Panc1 (cell line): ENCODE data around the gene NKX6-2. TPM values are rescaled to one million over a fixed set of nuclear protein-coding genes. Genes with fewer than 3 reads are reported as not detected.
A peak's percentile ranks its signal among the peaks of the same experiment; 100 is the strongest.

ENCODE experiments used
- ATAC-seq: fragments of 200-7000 bp; cut with Tn5 transposase; 2 replicates; pipeline ENCODE4 v1.9.1; 2020; ENCODE audit warnings: mild to moderate bottlenecking, moderate library complexity
- BruUV-seq: library from RNA; stranded (reverse); fragments of 400-500 nt; replicated peaks from 2 replicates; lab custom pipeline; 2021; lab: Mats Ljungman, UMichigan
- CTCF ChIA-PET: fragments of 300-600 bp; sonication (Branson Sonifier 250); formaldehyde crosslinking; loops from one replicate; lab custom pipeline; 2022; ENCODE audit warnings: antibody characterized with exemption; lab: Charles Lee
- POLR2A ChIA-PET: fragments of 300-600 bp; sonication (Branson Sonifier 250); formaldehyde crosslinking; loops from one replicate; lab custom pipeline; 2022; ENCODE audit warnings: antibody characterized with exemption; lab: Charles Lee
- DNase-seq: peaks from one replicate; pipeline ENCODE4 v3.0.0-alpha.2; 2010; ENCODE audit warnings: low read depth, low spot score
- H3K27ac ChIP-seq: 2 replicates; pipeline ENCODE4 v1.5.1; 2011; ENCODE audit warnings: mild to moderate bottlenecking, low read length, inconsistent platforms
- H3K27me3 ChIP-seq: fragments of 200-500 bp; sonication (Bioruptor generic); 2 replicates; pipeline ENCODE4 v1.6.0; 2014; ENCODE audit warnings: low read length, inconsistent platforms; ENCODE audit not compliant: control insufficient read depth, insufficient read depth
- H3K36me3 ChIP-seq: fragments of 200-500 bp; sonication (Bioruptor generic); 2 replicates; pipeline ENCODE4 v1.5.1; 2014; ENCODE audit warnings: inconsistent platforms, mild to moderate bottlenecking, low read length, moderate library complexity; ENCODE audit not compliant: control insufficient read depth, insufficient read depth
- H3K4me1 ChIP-seq: 2 replicates; pipeline ENCODE4 v1.5.1; 2011; ENCODE audit warnings: inconsistent platforms, mild to moderate bottlenecking, low read length, moderate library complexity; ENCODE audit not compliant: control insufficient read depth, insufficient read depth
- H3K4me3 ChIP-seq, 2 experiments: 2 replicates each; pipeline ENCODE4 v1.5.1; 2011 to 2012; ENCODE audit warnings: low read depth in 2 of 2, low read length in 2 of 2, mild to moderate bottlenecking in 2 of 2, inconsistent platforms in 1 of 2, moderate library complexity in 1 of 2
- H3K9me3 ChIP-seq: fragments of 200-500 bp; sonication (Bioruptor generic); 2 replicates; pipeline ENCODE4 v1.5.1; 2014; ENCODE audit warnings: low read depth, mild to moderate bottlenecking, inconsistent platforms, low read length, moderate library complexity; ENCODE audit not compliant: control insufficient read depth, insufficient read depth
- POLR2AphosphoS5 ChIP-seq: IDR thresholded peaks from 2 replicates; pipeline ENCODE4 v1.6.1; 2012; ENCODE audit warnings: mild to moderate bottlenecking, low read depth, low read length, moderate library complexity
- SIN3A ChIP-seq: IDR thresholded peaks from 2 replicates; pipeline ENCODE4 v1.6.1; 2012; ENCODE audit warnings: low read depth, mild to moderate bottlenecking, low read length, moderate library complexity, borderline replicate concordance; ENCODE audit not compliant: insufficient read depth
- TCF7L2 ChIP-seq: IDR thresholded peaks from 2 replicates; pipeline ENCODE4 v1.6.1; 2011; ENCODE audit warnings: mild to moderate bottlenecking, low read depth, low read length, inconsistent platforms
- in situ Hi-C: cut with HindIII; loops from 2 replicates; pipeline ENCODE4 v1.10.0; 2016; ENCODE audit warnings: low sequenced_read_pairs, low pct_unique_long_range_greater_than_20kb
- intact Hi-C: fragments of 100-400 bp; cut with micrococcal nuclease; formaldehyde crosslinking; loops from one replicate; pipeline ENCODE4 v1.10.0; 2022; ENCODE audit not compliant: unreplicated experiment
- total RNA-seq: library from RNA; stranded (reverse); gene quantifications from one replicate; pipeline ENCODE4 v1.2.1, GENCODE V29; 2021; ENCODE audit not compliant: unreplicated experiment
- TF ChIP-seq, protein P1 (sequence below), 2 experiments: IDR thresholded peaks; 2 replicates each; pipeline ENCODE4 v1.6.1; 2011 to 2012; ENCODE audit warnings: low read depth in 2 of 2, control low read depth in 1 of 2, low read length in 1 of 2, mild to moderate bottlenecking in 1 of 2, moderate library complexity in 1 of 2; ENCODE audit not compliant: insufficient read depth in 1 of 2
- TF ChIP-seq, protein P2 (sequence below): fragments of 450-650 bp; IDR thresholded peaks from 2 replicates; pipeline ENCODE4 v1.5.1; 2017; ENCODE audit warnings: mild to moderate bottlenecking

Gene NKX6-2
- total RNA-seq, 1 experiment from 2014 or later = 1.6 TPM

DNA sequence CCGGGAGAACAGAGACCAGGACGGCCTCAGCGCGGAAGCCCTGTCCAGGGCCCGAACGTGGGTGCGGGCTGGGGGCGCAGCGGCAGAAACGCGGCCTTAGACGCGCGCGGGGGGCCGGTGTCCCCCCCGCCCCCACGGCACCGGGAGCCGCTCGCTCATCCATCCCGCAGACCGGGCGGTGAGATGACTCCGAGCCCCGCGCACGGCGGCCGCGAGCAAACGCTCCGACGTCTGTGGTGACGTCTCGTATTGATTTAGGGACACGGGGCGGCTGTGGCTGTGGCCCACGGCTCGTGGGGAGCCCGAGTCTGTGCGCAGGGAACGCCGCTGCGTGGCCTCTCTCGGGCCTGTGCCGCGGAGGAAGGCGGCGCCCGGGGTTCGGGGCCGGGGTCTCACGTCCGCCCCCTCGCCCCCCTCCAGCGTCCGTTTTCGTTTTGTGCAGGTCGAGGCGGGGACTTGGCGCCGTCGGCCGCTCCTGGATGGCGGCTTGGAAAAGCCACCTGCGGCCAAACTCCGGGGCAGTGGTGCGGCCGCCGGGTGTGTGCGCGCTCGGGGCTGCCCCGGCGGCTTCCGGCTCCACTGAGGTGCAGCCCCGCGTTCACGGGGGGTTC, 1.0 kb upstream of the NKX6-2 start:
- in situ Hi-C loops (no loop called here), intact Hi-C loops (loop anchor here (5.0 kb wide), 1 partner anchor 125 kb away; no protein-coding TSS in a partner anchor)
- Histone ChIP-seq H3K27ac (no peak overlapping the region), H3K4me3 (peak overlapping the region; percentile 34 to 51), H3K27me3 (no peaks in the 10 kb centered on the region; the same call in 1 of the 2 replicates), H3K4me1 (peaks cover 7% of the 10 kb centered on the region; the same call in 1 of the 2 replicates), H3K9me3 (no peaks in the 10 kb centered on the region), H3K36me3 (no peaks in the 10 kb centered on the region)
- CTCF ChIA-PET = interaction anchor here (0.6 kb wide), 1 partner anchor 132 kb away, joined by 7 read pairs; no protein-coding TSS in a partner anchor
- POLR2A ChIA-PET = interaction anchor here (0.6 kb wide), 1 partner anchor 16 kb away, joined by 3 read pairs; no protein-coding TSS in a partner anchor
- BruUV-seq = no TSS peak
- no peak for TF ChIP-seq POLR2AphosphoS5
- TF ChIP-seq, protein P1, sequence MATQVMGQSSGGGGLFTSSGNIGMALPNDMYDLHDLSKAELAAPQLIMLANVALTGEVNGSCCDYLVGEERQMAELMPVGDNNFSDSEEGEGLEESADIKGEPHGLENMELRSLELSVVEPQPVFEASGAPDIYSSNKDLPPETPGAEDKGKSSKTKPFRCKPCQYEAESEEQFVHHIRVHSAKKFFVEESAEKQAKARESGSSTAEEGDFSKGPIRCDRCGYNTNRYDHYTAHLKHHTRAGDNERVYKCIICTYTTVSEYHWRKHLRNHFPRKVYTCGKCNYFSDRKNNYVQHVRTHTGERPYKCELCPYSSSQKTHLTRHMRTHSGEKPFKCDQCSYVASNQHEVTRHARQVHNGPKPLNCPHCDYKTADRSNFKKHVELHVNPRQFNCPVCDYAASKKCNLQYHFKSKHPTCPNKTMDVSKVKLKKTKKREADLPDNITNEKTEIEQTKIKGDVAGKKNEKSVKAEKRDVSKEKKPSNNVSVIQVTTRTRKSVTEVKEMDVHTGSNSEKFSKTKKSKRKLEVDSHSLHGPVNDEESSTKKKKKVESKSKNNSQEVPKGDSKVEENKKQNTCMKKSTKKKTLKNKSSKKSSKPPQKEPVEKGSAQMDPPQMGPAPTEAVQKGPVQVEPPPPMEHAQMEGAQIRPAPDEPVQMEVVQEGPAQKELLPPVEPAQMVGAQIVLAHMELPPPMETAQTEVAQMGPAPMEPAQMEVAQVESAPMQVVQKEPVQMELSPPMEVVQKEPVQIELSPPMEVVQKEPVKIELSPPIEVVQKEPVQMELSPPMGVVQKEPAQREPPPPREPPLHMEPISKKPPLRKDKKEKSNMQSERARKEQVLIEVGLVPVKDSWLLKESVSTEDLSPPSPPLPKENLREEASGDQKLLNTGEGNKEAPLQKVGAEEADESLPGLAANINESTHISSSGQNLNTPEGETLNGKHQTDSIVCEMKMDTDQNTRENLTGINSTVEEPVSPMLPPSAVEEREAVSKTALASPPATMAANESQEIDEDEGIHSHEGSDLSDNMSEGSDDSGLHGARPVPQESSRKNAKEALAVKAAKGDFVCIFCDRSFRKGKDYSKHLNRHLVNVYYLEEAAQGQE (IDR thresholded peaks at IDR 0.05; ENCODE audit: insufficient read depth in 1 of 2, low read depth in 2 of 2, low read length in 1 of 2) = no peak
- no peak for TF ChIP-seq TCF7L2
- no peak for TF ChIP-seq SIN3A
- TF ChIP-seq, protein P2, sequence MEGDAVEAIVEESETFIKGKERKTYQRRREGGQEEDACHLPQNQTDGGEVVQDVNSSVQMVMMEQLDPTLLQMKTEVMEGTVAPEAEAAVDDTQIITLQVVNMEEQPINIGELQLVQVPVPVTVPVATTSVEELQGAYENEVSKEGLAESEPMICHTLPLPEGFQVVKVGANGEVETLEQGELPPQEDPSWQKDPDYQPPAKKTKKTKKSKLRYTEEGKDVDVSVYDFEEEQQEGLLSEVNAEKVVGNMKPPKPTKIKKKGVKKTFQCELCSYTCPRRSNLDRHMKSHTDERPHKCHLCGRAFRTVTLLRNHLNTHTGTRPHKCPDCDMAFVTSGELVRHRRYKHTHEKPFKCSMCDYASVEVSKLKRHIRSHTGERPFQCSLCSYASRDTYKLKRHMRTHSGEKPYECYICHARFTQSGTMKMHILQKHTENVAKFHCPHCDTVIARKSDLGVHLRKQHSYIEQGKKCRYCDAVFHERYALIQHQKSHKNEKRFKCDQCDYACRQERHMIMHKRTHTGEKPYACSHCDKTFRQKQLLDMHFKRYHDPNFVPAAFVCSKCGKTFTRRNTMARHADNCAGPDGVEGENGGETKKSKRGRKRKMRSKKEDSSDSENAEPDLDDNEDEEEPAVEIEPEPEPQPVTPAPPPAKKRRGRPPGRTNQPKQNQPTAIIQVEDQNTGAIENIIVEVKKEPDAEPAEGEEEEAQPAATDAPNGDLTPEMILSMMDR = no peak
- peak; percentile 37 for ATAC-seq
- DNase-seq = no peak

DNA sequence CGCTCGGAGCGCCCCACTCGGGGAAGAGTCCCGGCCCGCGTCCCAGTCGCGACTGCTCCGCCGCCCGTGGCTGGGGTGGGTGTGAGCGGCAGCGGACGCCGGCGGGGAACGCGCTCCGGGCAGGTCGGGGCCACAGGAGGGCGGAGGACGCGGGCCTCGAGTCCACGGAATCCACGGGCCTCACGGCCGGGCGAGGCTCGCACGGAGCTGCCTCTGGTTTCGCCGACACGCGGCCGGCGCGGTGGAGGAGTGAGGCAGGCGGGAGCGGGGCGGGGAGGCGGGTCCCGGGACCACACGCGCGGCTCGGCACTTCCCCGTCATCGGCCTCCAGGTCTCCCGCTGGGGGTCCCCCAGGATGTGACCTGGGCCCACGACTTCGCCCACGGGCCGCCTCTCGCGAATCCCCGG, 533 bp upstream of the NKX6-2 start:
- ATAC-seq (no peak), DNase-seq (no peak)
- no peaks in the 10 kb centered on the region for H3K9me3 ChIP-seq
- ChIA-PET CTCF (no interaction called here), POLR2A (interaction anchor here (0.6 kb wide), 1 partner anchor 15 kb away, joined by 3 read pairs; no protein-coding TSS in a partner anchor)
- no peaks in the 10 kb centered on the region; the same call in 1 of the 2 replicates for H3K27me3 ChIP-seq
- TF ChIP-seq, protein P2 = no peak
- TF ChIP-seq POLR2AphosphoS5 (no peak), SIN3A (no peak), TCF7L2 (no peak)
- TF ChIP-seq, protein P1 (IDR thresholded peaks at IDR 0.05; ENCODE audit: insufficient read depth in 1 of 2, low read depth in 2 of 2, low read length in 1 of 2) = no peak
- H3K4me1 ChIP-seq = peaks cover 7% of the 10 kb centered on the region; the same call in 1 of the 2 replicates
- H3K27ac ChIP-seq = no peak overlapping the region
- in situ Hi-C loops = no loop called here
- peak overlapping the region; percentile 34 to 51 for H3K4me3 ChIP-seq
- no peaks in the 10 kb centered on the region for H3K36me3 ChIP-seq
- no TSS peak for BruUV-seq
- intact Hi-C loops = loop anchor here (5.0 kb wide), 1 partner anchor 124 kb away; no protein-coding TSS in a partner anchor
